ENCODE data around the gene MTG2.

DNA sequence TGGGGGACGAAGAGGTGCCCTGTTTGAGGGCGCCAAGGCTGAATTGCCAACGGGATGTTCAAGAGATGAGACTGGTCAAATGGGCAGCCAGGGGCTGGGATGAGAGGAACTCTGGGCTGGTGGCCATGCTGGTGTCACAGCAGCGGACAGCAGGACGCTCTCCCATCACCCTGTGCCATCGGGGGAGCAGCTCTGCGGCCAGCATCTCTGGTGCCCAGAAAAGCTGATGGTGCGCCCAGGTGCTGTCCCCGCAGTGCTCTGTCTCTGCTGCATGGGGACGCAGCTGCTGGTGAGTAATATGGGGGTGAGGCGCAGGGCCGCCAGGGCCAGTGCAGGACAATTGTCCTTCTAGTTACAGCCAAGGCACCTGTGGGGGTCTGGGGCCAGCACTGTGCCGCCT is 42.2 kb downstream of the MTG2 start:
- TF ChIP-seq ZNF232 (CRISPR knock-in tag; IDR thresholded peaks at IDR 0.05) (no peak), CTCF (IDR thresholded peaks at IDR 0.05) (no peak)

Data from WTC11 (cell line).